Measurements from ENCODE around the gene IGFBP1.

DNA sequence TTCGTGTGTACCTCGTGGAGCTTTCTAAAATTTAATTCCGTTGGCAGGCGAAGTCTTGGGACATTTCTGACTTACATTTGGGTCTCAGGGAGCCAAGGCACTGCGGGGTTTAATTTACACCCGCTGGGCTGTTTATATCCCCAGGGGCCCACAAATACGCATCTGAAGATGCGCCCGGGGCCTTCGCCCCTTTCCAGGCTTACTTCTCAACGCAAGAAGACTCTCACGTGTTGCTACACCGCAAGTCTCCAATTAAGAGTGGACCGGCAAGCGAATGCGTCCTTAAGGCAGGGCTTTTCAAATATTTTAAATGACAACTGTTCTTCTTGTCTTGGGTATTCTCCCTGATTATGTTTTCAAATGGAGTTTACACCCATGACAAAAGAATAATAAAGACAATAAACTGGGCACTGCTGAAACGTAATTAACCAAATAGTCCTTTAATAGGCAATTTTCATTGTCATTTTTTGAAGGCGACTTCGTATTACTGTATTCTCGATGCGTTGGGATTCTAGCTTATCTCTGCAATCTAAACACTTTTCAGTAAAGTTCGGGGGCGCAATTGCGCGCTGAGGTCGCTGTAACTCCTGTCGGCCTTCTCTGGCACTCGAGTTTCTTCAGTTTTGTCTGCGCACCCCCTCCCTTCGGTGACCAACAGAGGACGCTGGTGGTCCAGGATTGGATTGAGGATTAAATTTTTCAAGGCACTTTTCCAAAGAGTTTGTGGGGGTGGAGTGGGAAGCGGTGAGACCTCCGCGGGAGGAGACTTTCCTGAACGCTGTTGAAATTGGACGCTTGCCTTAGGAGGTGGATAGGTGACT lies 33.6 kb downstream of the IGFBP1 start:
- TF ChIP-seq, protein P1, sequence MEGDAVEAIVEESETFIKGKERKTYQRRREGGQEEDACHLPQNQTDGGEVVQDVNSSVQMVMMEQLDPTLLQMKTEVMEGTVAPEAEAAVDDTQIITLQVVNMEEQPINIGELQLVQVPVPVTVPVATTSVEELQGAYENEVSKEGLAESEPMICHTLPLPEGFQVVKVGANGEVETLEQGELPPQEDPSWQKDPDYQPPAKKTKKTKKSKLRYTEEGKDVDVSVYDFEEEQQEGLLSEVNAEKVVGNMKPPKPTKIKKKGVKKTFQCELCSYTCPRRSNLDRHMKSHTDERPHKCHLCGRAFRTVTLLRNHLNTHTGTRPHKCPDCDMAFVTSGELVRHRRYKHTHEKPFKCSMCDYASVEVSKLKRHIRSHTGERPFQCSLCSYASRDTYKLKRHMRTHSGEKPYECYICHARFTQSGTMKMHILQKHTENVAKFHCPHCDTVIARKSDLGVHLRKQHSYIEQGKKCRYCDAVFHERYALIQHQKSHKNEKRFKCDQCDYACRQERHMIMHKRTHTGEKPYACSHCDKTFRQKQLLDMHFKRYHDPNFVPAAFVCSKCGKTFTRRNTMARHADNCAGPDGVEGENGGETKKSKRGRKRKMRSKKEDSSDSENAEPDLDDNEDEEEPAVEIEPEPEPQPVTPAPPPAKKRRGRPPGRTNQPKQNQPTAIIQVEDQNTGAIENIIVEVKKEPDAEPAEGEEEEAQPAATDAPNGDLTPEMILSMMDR (IDR thresholded peaks at IDR 0.05): peak; percentile 7 to 83 (median 76)
- TF ChIP-seq EP300 (IDR thresholded peaks at IDR 0.05) (no peak), POLR2A (IDR thresholded peaks at IDR 0.05) (no peak)
